HepG2 (cell line): Measurements from ENCODE around the gene CPSF6. TPM values are rescaled to one million over a fixed set of nuclear protein-coding genes. Genes with fewer than 3 reads are reported as not detected.

Experiments
- CBX2 ChIP-seq, 2 experiments: fragments of 200-600 bp in 1 of 2; sonication (generic); formaldehyde crosslinking in 1 of 2; IDR thresholded peaks; 2 replicates each; pipeline versions ENCODE4 v1.7.0 to v1.8.1; 2018 to 2022; ENCODE audit warnings: low read depth in 2 of 2, low read length in 1 of 2, mild to moderate bottlenecking in 1 of 2, missing genetic modification reagents in 1 of 2
- CENPT ChIP-seq: sonication (generic); formaldehyde crosslinking; IDR thresholded peaks from 2 replicates; pipeline ENCODE4 v1.8.0; 2022; ENCODE audit warnings: low read depth, mild to moderate bottlenecking, moderate library complexity, missing genetic modification reagents
- GPN1 ChIP-seq: sonication (generic); formaldehyde crosslinking; IDR thresholded peaks from 2 replicates; pipeline ENCODE4 v1.5.1; 2020; ENCODE audit warnings: missing genetic modification reagents, borderline replicate concordance
- MXD4 ChIP-seq: IDR thresholded peaks from 2 replicates; pipeline ENCODE4 v1.6.1; 2016; ENCODE audit warnings: mild to moderate bottlenecking, missing biosample characterization, missing genetic modification reagents
- NAIF1 ChIP-seq: sonication (generic); formaldehyde crosslinking; IDR thresholded peaks from 2 replicates; pipeline ENCODE4 v1.5.0; 2020; ENCODE audit warnings: mild to moderate bottlenecking, missing genetic modification reagents, borderline replicate concordance
- RBM39 ChIP-seq: fragments of 200-400 bp; formaldehyde crosslinking; IDR thresholded peaks from one replicate; pipeline ENCODE4 v1.6.1; 2018; ENCODE audit warnings: antibody characterized with exemption, mild to moderate bottlenecking, low read depth, low read length; ENCODE audit not compliant: poor library complexity, severe bottlenecking
- RFX3 ChIP-seq: IDR thresholded peaks from 2 replicates; pipeline ENCODE4 v1.6.1; 2016; ENCODE audit warnings: missing biosample characterization, missing genetic modification reagents
- SALL1 ChIP-seq: sonication (generic); formaldehyde crosslinking; IDR thresholded peaks from 2 replicates; pipeline ENCODE4 v1.8.0; 2022; ENCODE audit warnings: mild to moderate bottlenecking, missing genetic modification reagents
- SMAD3 ChIP-seq: sonication (generic); formaldehyde crosslinking; IDR thresholded peaks from 2 replicates; pipeline ENCODE4 v1.4.0; 2020; ENCODE audit warnings: missing genetic modification reagents
- ZBTB20 ChIP-seq: sonication (generic); formaldehyde crosslinking; IDR thresholded peaks from 2 replicates; pipeline ENCODE4 v1.8.1; 2023; ENCODE audit warnings: missing genetic modification reagents, low read depth, mild to moderate bottlenecking, borderline replicate concordance
- ZMYM4 ChIP-seq: sonication (generic); formaldehyde crosslinking; IDR thresholded peaks from 2 replicates; pipeline ENCODE4 v1.8.1; 2023; ENCODE audit warnings: mild to moderate bottlenecking, missing genetic modification reagents
- ZNF282 ChIP-seq: fragments of 450-650 bp; IDR thresholded peaks from 2 replicates; pipeline ENCODE4 v1.6.1; 2018; ENCODE audit not compliant: partially characterized antibody
- ZNF30 ChIP-seq: sonication (generic); formaldehyde crosslinking; IDR thresholded peaks from 2 replicates; pipeline ENCODE4 v1.5.0; 2020; ENCODE audit warnings: mild to moderate bottlenecking, missing genetic modification reagents
- ZNF496 ChIP-seq: sonication (generic); formaldehyde crosslinking; IDR thresholded peaks from 2 replicates; pipeline ENCODE4 v1.8.1; 2023; ENCODE audit warnings: mild to moderate bottlenecking, moderate library complexity, missing genetic modification reagents; ENCODE audit not compliant: insufficient replicate concordance
- ZNF510 ChIP-seq: sonication (generic); formaldehyde crosslinking; IDR thresholded peaks from 2 replicates; pipeline ENCODE4 v1.4.0; 2020; ENCODE audit warnings: low read depth, mild to moderate bottlenecking, missing genetic modification reagents
- ZNF773 ChIP-seq: sonication (generic); formaldehyde crosslinking; IDR thresholded peaks from 2 replicates; pipeline ENCODE4 v1.4.0; 2020; ENCODE audit warnings: missing genetic modification reagents, borderline replicate concordance
- ZSCAN29 ChIP-seq: sonication (generic); formaldehyde crosslinking; conservative IDR thresholded peaks from 2 replicates; pipeline ENCODE4 v1.4.0; 2020; ENCODE audit warnings: mild to moderate bottlenecking, missing genetic modification reagents
- polyA plus RNA-seq, 8 experiments: library from polyadenylated mRNA; depleted of rRNA in 3 of 8; stranded (reverse) in 7 of 8; unstranded in 1 of 8; fragments of >200 nt; fragmentation: Illumina TruSeq in 4 of 8; extraction: Trizol in 4 of 8; gene quantifications; 2 replicates each; pipeline versions ENCODE4 v1.2.1 to v1.2.3, GENCODE V29; 2011 to 2016; ENCODE audit warnings: low read depth in 4 of 8, missing spikeins in 1 of 8, mixed read lengths in 1 of 8; ENCODE audit not compliant: insufficient read depth in 1 of 8
- total RNA-seq, 5 experiments: library from RNA; depleted of rRNA; stranded (reverse); fragments of >200 nt; fragmentation: Illumina TruSeq; extraction: Trizol; gene quantifications; 2 replicates each; pipeline ENCODE4 v1.2.3, GENCODE V29; 2016; ENCODE audit warnings: low read depth in 1 of 5
- TF ChIP-seq, protein P1 (sequence below): sonication (generic); formaldehyde crosslinking; IDR thresholded peaks from 2 replicates; pipeline ENCODE4 v1.4.0; 2020; ENCODE audit warnings: missing genetic modification reagents, borderline replicate concordance
- TF ChIP-seq, protein P2 (sequence below): IDR thresholded peaks from 2 replicates; pipeline ENCODE4 v1.6.1; 2016; ENCODE audit warnings: low read depth, borderline replicate concordance
- TF ChIP-seq, protein P3 (sequence below): fragments of 450-650 bp; IDR thresholded peaks from 2 replicates; pipeline ENCODE4 v1.6.1; 2017
- TF ChIP-seq, protein P4 (sequence below): fragments of 450-650 bp; IDR thresholded peaks from 2 replicates; pipeline ENCODE4 v1.6.1; 2016
- TF ChIP-seq, protein P5 (sequence below): sonication (generic); formaldehyde crosslinking; IDR thresholded peaks from 2 replicates; pipeline ENCODE4 v1.9.0; 2021; ENCODE audit warnings: missing genetic modification reagents, mild to moderate bottlenecking, borderline replicate concordance
- TF ChIP-seq, protein P6 (sequence below): sonication (generic); formaldehyde crosslinking; IDR thresholded peaks from 2 replicates; pipeline ENCODE4 v1.5.0; 2020; ENCODE audit warnings: mild to moderate bottlenecking, low read depth, missing genetic modification reagents, borderline replicate concordance

CPSF6 gene
- total and polyA plus RNA-seq, 2 of the 13 experiments (the other 11 are each of a cell fraction or from before 2014, with no cell fraction given) = 41.8 to 71.0 TPM

DNA sequence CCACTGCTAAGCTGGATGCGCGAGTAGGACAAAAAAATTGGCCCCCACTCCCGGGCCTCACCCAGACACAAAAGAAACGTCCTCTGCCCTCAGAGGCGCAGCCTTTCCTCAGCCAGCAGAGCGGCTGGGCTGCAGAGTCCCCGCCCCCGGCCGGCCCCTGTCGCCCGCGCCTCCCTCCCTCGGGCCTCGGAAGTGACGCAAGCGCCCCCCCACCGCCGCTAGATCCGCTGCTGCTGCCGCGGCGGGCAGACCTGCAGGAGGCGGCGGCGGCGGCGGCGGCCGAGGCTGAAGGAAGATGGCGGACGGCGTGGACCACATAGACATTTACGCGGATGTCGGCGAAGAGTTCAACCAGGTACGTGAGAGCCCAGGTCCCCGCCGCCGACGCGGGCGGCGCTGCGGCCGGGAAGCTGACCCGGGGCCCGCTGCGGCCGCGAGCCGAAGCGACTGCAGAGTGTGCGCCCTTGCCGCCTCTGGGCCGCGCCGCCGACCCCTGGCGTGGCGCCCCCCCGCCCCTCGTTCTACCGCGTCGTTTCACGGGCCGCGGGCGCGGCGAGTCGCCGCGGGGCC, at the start of gene CPSF6 (continued):
- TF ChIP-seq ZSCAN29 = no peak
- TF ChIP-seq, protein P1, sequence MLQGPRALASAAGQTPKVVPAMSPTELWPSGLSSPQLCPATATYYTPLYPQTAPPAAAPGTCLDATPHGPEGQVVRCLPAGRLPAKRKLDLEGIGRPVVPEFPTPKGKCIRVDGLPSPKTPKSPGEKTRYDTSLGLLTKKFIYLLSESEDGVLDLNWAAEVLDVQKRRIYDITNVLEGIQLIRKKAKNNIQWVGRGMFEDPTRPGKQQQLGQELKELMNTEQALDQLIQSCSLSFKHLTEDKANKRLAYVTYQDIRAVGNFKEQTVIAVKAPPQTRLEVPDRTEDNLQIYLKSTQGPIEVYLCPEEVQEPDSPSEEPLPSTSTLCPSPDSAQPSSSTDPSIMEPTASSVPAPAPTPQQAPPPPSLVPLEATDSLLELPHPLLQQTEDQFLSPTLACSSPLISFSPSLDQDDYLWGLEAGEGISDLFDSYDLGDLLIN (CRISPR knock-in tag) = no peak
- TF ChIP-seq ZNF496 = no peak
- no peak for TF ChIP-seq NAIF1 (CRISPR knock-in tag)
- no peak for TF ChIP-seq RBM39
- TF ChIP-seq ZMYM4 (CRISPR knock-in tag) = peak; percentile 64; the same call in 1 of the 2 replicates
- TF ChIP-seq, protein P2, sequence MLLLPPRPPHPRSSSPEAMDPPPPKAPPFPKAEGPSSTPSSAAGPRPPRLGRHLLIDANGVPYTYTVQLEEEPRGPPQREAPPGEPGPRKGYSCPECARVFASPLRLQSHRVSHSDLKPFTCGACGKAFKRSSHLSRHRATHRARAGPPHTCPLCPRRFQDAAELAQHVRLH (CRISPR knock-in tag) = no peak
- no peak for TF ChIP-seq ZBTB20
- no peak; the same call in 1 of the 2 replicates for TF ChIP-seq ZNF773
- TF ChIP-seq CBX2 (IDR thresholded peaks at IDR 0.05; ENCODE audit: low read depth, low read length) = no peak
- no peak for TF ChIP-seq CBX2 (CRISPR knock-in tag; IDR thresholded peaks at IDR 0.05; ENCODE audit: low read depth)
- no peak for TF ChIP-seq GPN1 (CRISPR knock-in tag)
- TF ChIP-seq, protein P3, sequence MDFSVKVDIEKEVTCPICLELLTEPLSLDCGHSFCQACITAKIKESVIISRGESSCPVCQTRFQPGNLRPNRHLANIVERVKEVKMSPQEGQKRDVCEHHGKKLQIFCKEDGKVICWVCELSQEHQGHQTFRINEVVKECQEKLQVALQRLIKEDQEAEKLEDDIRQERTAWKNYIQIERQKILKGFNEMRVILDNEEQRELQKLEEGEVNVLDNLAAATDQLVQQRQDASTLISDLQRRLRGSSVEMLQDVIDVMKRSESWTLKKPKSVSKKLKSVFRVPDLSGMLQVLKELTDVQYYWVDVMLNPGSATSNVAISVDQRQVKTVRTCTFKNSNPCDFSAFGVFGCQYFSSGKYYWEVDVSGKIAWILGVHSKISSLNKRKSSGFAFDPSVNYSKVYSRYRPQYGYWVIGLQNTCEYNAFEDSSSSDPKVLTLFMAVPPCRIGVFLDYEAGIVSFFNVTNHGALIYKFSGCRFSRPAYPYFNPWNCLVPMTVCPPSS = no peak
- no peak for TF ChIP-seq ZNF30 (CRISPR knock-in tag)
- peak; percentile 24; the same call in 1 of the 2 replicates for TF ChIP-seq MXD4 (CRISPR knock-in tag)
- TF ChIP-seq SALL1 (CRISPR knock-in tag) = peak; percentile 78
- TF ChIP-seq, protein P4, sequence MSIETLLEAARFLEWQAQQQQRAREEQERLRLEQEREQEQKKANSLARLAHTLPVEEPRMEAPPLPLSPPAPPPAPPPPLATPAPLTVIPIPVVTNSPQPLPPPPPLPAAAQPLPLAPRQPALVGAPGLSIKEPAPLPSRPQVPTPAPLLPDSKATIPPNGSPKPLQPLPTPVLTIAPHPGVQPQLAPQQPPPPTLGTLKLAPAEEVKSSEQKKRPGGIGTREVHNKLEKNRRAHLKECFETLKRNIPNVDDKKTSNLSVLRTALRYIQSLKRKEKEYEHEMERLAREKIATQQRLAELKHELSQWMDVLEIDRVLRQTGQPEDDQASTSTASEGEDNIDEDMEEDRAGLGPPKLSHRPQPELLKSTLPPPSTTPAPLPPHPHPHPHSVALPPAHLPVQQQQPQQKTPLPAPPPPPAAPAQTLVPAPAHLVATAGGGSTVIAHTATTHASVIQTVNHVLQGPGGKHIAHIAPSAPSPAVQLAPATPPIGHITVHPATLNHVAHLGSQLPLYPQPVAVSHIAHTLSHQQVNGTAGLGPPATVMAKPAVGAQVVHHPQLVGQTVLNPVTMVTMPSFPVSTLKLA = no peak
- TF ChIP-seq, protein P5, sequence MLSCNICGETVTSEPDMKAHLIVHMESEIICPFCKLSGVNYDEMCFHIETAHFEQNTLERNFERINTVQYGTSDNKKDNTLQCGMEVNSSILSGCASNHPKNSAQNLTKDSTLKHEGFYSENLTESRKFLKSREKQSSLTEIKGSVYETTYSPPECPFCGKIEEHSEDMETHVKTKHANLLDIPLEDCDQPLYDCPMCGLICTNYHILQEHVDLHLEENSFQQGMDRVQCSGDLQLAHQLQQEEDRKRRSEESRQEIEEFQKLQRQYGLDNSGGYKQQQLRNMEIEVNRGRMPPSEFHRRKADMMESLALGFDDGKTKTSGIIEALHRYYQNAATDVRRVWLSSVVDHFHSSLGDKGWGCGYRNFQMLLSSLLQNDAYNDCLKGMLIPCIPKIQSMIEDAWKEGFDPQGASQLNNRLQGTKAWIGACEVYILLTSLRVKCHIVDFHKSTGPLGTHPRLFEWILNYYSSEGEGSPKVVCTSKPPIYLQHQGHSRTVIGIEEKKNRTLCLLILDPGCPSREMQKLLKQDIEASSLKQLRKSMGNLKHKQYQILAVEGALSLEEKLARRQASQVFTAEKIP (CRISPR knock-in tag) = no peak
- TF ChIP-seq, protein P6, sequence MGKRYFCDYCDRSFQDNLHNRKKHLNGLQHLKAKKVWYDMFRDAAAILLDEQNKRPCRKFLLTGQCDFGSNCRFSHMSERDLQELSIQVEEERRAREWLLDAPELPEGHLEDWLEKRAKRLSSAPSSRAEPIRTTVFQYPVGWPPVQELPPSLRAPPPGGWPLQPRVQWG (CRISPR knock-in tag) = no peak
- TF ChIP-seq CENPT (CRISPR knock-in tag) = no peak
- no peak for TF ChIP-seq ZNF510 (CRISPR knock-in tag)
- TF ChIP-seq ZNF282 = no peak
- TF ChIP-seq SMAD3 = no peak
- TF ChIP-seq RFX3 = no peak
